DND-41 (cell line): ENCODE results near the gene CMSS1.
A peak's percentile ranks its signal among the peaks of the same experiment; 100 is the strongest.

Experiments used
- ATAC-seq: fragments of 200-7000 bp; cut with Tn5 transposase; 3 replicates; pipeline ENCODE4 v1.9.1; 2021; ENCODE audit warnings: low read depth; ENCODE audit not compliant: insufficient read depth
- DNase-seq: peaks from one replicate; pipeline ENCODE4 v3.0.0-alpha.2; 2020
- H2AFZ ChIP-seq: 2 replicates; pipeline ENCODE4 v1.6.0; 2012; ENCODE audit warnings: low read depth, low read length
- H3K27ac ChIP-seq: 2 replicates; pipeline ENCODE4 v1.5.1; 2012; ENCODE audit warnings: low read length, inconsistent platforms
- H3K27me3 ChIP-seq: fragments of 200-600 bp; sonication (generic); 2 replicates; pipeline ENCODE4 v1.6.0; 2012; ENCODE audit warnings: low read length, mild to moderate bottlenecking, inconsistent platforms; ENCODE audit not compliant: insufficient read depth, poor library complexity
- H3K36me3 ChIP-seq: 2 replicates; pipeline ENCODE4 v1.5.1; 2012; ENCODE audit warnings: low read length, inconsistent platforms; ENCODE audit not compliant: insufficient read depth
- H3K4me1 ChIP-seq: 2 replicates; pipeline ENCODE4 v1.5.1; 2012; ENCODE audit warnings: mild to moderate bottlenecking, low read length; ENCODE audit not compliant: insufficient read depth
- H3K4me2 ChIP-seq: 2 replicates; pipeline ENCODE4 v1.6.0; 2012; ENCODE audit warnings: mild to moderate bottlenecking, moderate library complexity, low read length, inconsistent platforms; ENCODE audit not compliant: insufficient read depth
- H3K4me3 ChIP-seq, 2 experiments: fragments of 200-600 bp in 1 of 2; shearing (Covaris generic) in 1 of 2; 2 replicates each; pipeline ENCODE4 v1.5.1; 2012 to 2016; ENCODE audit warnings: inconsistent platforms in 2 of 2, low read length in 2 of 2, mild to moderate bottlenecking in 2 of 2, low read depth in 1 of 2, moderate library complexity in 1 of 2
- H3K79me2 ChIP-seq: 2 replicates; pipeline ENCODE4 v1.6.0; 2012; ENCODE audit warnings: low read length, inconsistent platforms; ENCODE audit not compliant: insufficient read depth
- H3K9ac ChIP-seq: 2 replicates; pipeline ENCODE4 v1.6.0; 2012; ENCODE audit warnings: low read depth, mild to moderate bottlenecking, inconsistent platforms, low read length, moderate library complexity
- H3K9me3 ChIP-seq: 2 replicates; pipeline ENCODE4 v1.5.1; 2012; ENCODE audit warnings: low read length, moderate library complexity, mild to moderate bottlenecking, inconsistent platforms; ENCODE audit not compliant: insufficient read depth, severe bottlenecking
- H4K20me1 ChIP-seq: 2 replicates; pipeline ENCODE4 v1.6.0; 2012; ENCODE audit warnings: low read length; ENCODE audit not compliant: insufficient read depth
- EZH2 ChIP-seq: IDR thresholded peaks from 3 replicates; pipeline ENCODE4 v1.6.1; 2012; ENCODE audit warnings: borderline replicate concordance, low read depth, mild to moderate bottlenecking, moderate library complexity, low read length, inconsistent platforms; ENCODE audit not compliant: severe bottlenecking
- TF ChIP-seq, protein P1 (sequence below): IDR thresholded peaks from 2 replicates; pipeline ENCODE4 v1.5.1; 2012; ENCODE audit warnings: borderline replicate concordance, low read length, moderate library complexity, mild to moderate bottlenecking; ENCODE audit not compliant: poor library complexity, severe bottlenecking; ENCODE audit errors: extremely low read depth

The CMSS1 gene

DNA sequence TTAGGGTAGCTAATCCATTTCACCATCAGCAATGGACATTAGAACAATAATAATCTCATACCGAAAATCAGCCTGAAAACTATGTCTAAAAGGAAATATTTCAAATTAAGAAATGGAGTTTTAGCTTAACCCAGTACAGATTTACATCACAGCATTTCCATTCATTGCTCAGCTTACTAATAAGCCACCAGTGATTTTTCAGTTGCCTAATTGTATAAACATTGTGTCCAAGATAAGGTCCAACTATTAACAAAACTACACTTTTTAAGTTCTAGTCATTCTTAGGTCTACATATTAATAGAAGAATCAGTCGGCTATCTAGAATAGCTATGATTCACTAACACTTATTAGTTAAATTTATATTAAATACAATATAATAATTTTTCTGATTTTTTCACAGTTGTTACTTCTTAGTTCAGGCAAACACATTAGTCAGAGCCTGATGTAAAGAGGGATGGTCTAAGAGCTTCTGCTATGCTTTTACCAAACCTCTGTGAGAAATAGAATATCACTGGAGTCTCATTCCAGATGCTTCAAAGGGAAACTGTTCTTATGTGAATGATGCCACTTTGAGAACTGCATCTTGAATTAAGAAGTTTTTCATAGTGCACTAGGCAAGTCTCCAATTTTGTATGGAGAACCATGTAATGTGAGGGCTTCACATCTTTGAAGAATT lies 74.1 kb downstream of the CMSS1 start:
- DNase-seq (no peak), ATAC-seq (no peak)
- Histone ChIP-seq H3K9me3 (no peaks in the 10 kb centered on the region), H3K4me1 (no peaks in the 10 kb centered on the region), H3K4me3 (no peak overlapping the region), H3K4me2 (no peak overlapping the region), H3K79me2 (no peaks in the 10 kb centered on the region), H4K20me1 (peaks cover 2% of the 10 kb centered on the region; the same call in 1 of the 2 replicates), H3K27me3 (no peaks in the 10 kb centered on the region), H2AFZ (no peak overlapping the region), H3K9ac (no peak overlapping the region), H3K36me3 (no peaks in the 10 kb centered on the region), H3K27ac (no peak overlapping the region)
- TF ChIP-seq EZH2, result no peak
- TF ChIP-seq, protein P1, sequence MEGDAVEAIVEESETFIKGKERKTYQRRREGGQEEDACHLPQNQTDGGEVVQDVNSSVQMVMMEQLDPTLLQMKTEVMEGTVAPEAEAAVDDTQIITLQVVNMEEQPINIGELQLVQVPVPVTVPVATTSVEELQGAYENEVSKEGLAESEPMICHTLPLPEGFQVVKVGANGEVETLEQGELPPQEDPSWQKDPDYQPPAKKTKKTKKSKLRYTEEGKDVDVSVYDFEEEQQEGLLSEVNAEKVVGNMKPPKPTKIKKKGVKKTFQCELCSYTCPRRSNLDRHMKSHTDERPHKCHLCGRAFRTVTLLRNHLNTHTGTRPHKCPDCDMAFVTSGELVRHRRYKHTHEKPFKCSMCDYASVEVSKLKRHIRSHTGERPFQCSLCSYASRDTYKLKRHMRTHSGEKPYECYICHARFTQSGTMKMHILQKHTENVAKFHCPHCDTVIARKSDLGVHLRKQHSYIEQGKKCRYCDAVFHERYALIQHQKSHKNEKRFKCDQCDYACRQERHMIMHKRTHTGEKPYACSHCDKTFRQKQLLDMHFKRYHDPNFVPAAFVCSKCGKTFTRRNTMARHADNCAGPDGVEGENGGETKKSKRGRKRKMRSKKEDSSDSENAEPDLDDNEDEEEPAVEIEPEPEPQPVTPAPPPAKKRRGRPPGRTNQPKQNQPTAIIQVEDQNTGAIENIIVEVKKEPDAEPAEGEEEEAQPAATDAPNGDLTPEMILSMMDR, result no peak

DNA sequence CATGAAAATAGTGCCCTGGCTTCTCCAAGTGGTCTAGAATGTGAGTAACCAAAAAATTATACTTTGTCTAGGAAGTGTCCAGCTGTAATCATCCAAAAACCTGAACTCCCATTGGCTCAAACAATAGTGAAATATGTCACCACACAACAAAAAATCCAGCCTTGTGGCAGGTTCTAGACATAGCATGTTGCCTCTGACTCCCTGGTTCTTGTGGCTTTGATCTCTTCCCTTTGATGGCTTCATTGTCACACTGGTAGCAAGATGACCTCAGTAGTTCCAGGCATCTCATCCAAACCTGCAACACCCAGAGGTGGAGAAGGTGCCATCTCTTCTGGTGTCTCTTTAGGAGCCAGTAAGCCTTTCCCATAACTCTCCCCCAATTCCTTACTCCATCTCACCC lies 74.7 kb downstream of the CMSS1 start:
- ATAC-seq, result peak; percentile 29; the same call in 1 of the 3 replicates
- Histone ChIP-seq H3K9me3 (no peaks in the 10 kb centered on the region), H3K9ac (no peak overlapping the region), H3K4me3 (no peak overlapping the region), H3K27me3 (no peaks in the 10 kb centered on the region), H2AFZ (no peak overlapping the region), H3K4me2 (no peak overlapping the region), H3K36me3 (no peaks in the 10 kb centered on the region), H3K79me2 (no peaks in the 10 kb centered on the region), H3K27ac (no peak overlapping the region), H3K4me1 (no peaks in the 10 kb centered on the region), H4K20me1 (peaks cover 2% of the 10 kb centered on the region; the same call in 1 of the 2 replicates)
- TF ChIP-seq EZH2, result no peak
- TF ChIP-seq, protein P1, result no peak
- DNase-seq, result no peak

DNA sequence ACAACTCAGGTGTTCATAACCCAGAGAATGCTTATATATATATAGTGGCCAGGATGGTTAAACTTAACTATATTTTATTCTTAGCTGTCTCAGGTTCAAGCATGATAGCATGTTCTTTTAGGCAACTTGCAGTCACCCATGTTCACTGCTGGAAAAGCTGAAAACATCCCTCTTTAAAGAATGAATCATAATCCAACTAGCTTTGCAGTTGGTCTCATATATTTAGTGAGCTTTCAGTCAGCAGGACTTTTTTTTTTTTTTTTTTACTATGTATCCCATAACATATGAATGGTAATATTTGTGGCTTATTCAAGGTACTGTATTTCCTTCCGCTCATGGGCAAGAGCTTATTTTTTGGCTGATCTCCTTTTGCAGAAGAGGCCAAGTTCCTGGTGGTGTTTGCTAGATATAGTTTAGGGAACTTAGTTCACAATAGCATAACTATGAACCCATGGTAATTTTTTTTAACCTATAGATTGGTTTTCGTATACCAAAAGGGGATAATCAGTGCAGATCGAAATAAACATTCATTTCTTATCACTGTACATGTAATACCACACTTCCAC lies 77.6 kb downstream of the CMSS1 start:
- no peak for DNase-seq
- no peak overlapping the region for H2AFZ ChIP-seq

More for the DNA sequence above, 77.6 kb downstream of the CMSS1 start:
- Histone ChIP-seq H3K9me3 (no peaks in the 10 kb centered on the region), H3K4me2 (no peak overlapping the region), H3K27me3 (no peaks in the 10 kb centered on the region), H3K4me1 (no peaks in the 10 kb centered on the region), H3K9ac (no peak overlapping the region), H3K4me3 (no peak overlapping the region), H3K27ac (no peak overlapping the region), H3K79me2 (no peaks in the 10 kb centered on the region), H3K36me3 (no peaks in the 10 kb centered on the region), H4K20me1 (peaks cover 2% of the 10 kb centered on the region; the same call in 1 of the 2 replicates)
- no peak for ATAC-seq
- TF ChIP-seq, protein P1, result no peak
- TF ChIP-seq EZH2, result no peak
